NCI-H1092 treated with DMSO at 0.1 percent for 48 hours (cell line): ENCODE data around the gene PIK3R2.
"Not testable (repeated sequence)": the region's sequence is repeated elsewhere in the genome, so short reads cannot be mapped to it uniquely, and the experiment has no call there.

Experiments
- DNase-seq: peaks from one replicate; lab custom pipeline; 2025; lab: John Stamatoyannopoulos, UW

The PIK3R2 gene

DNA sequence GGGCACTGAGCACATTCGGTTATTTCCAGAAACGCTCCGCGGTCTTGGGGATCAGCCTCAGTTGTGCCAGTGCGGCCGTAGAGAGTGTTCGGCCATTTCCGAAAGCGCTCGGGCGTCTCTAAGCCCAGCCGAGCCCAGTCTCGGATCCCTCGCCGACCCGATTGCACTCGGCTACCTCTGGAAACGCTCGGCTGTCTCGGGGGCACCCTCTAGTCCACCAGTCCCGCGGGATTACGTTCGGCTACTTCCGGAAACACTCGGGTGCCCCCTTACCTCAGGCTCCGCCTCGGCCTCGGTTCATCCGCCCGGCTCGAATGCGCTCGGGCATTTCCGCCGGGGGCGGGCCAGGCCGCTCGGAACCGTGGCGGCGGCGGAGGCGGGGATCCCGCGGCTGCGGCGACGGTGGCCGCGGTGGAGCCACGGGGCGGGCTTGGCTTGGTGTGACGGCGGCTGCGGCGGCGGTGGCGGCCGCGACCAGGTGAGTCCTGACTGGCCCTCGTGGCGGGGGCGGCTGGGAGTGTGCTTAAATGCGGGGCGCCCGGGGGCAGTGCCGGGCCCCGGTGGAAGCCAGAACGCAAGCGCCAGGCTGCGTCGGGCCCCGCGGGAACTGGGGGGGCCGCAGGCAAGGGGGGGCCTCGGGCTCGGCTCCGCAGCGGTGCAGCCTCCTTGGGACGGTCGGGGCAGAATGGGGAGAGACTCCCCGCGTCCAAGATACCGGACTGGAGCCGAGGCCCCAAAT is at the start of gene PIK3R2:
Gene PIK3R2, plus strand, starts transcription at position 347 of the 739 bp plus-strand sequence. CDS start 2,717 bp downstream, outside the sequence.
- peak; percentile 98 for DNase-seq

DNA sequence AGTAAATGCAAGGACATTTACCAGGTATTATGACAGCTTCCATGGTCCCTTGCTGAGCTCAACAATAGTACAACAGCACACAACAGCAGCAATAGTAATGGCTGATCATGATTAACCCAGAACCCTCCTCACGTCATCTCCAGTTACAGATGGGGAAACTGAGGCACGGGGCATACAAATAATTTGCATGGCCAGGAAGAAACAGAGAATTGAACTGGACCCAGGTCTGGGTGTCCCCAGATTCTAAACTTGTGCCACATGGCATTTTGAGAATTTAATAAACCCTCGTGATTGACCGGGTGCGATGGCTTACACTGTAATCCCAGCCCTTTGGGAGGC is 48.2 kb upstream of the PIK3R2 start:
- DNase-seq: no peak

DNA sequence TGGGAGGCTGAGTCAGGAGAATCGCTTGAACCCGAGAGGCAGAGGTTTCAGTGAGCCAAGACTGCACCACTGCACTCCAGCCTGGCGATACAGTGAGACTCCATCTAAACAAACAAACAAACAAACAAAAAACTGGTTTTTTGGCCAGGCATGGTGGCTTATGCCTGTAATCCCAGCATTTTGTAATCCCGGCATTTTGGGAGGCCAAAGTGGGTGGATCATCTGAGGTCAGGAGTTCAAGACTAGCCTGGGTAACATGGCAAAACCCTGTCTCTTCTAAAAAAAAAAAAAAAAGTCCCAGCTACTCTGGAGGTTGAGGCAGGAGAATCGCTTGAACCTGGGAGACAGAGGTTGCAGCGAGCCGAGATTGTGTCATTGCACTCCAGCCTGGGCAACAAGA is 47.7 kb upstream of the PIK3R2 start:
- DNase-seq: not testable (repeated sequence)

DNA sequence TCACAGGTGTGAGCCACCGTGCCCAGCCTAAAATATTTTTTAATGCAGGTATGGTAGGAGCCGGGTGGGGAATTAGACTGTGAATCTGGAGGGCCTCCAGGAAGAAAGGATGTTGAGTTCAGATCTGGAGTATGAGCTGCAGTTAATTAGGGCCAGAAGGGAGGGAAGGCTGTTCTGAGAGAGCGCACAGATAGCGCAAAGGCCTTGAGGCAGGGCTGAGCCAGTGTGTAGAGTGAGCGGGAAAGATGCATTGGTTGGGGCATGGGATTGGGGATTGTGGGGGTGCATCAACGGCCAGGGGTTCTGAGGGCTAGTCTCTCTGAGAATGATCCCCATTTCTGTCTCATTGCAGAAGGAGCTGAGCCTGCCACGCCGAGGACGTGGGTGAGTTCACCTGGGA is 45.7 kb upstream of the PIK3R2 start:
- no peak for DNase-seq

DNA sequence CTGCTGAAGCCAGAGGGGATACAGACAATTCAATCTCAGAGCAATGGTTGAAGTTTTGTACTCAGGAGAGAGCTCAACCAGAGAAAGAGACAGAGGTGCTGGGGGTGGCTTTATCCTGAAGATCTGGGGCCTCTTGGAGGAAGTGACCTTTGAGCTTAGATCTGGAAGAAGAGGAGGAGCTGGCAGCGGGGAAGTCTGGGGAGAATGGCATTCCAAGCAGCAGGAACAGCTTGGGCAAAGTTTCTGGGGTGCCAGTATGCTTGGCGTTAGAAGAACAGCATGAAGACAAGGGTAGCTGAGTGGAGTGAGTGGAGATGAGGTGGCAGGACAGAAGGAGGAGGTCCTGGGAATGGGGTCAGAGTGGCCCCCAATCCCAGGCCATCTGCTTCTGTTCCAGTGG is 44.1 kb upstream of the PIK3R2 start:
- no peak for DNase-seq

DNA sequence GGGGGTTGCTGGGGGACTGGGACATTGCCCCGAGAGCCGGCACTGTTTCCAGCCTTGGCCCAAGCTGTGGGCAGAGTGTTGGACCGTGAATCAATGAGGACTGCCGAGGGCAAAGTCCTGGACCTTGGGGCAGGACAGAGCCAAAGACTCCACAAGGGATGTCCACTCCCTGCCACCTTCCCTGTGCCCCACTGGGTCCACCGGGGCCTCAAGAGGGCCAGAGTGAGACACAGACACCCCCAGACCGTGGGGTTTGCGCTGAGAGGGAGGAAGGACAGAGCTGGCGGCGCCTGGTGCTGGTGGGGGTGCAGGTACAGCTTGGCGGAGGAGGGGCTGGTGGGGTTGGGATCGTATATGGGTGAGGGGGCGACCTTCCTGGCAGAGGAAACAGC is 43.6 kb upstream of the PIK3R2 start:
- DNase-seq: no peak

DNA sequence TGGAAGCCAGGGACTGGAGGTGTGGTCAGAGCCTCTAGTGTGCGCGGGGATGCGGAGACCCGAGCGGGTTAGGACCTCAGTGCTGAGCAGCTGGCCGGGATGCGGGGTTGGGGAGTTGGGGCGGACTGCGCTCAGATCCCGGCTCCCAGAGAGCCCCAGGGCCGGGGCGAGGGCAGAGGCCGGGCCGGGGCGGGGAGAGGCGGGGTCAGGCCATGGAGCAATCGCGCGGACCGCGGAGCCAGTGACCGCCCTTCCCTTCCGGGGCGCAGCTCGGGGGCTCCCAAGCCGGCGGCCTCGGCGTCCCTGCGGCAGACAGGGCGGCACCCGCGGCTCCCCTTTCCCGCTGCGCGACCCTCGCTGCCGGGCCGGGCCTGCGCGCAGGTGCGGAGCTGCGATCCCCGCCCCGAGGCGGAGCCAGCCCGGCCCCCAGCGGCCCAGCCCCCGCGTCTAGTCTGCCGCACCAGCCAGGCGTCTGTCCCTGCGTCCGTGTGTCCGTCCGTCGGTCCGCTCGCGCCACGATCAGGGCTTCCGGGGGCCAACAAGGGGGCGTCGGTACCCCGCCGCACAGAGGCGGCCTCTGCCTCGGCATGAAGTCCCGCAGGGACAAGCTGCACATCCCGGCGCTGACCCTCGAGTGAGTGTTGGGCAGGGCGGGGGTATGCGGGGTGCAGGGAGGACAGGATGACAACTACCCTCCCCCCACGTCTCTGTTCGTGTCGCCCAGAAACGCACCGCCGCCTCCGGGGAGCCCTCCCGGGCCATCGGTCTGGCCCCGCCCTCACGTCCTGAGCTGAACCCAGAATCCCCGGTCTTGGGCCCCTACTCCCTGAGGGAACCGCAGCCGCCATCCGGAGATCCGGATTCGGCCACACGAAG is 43.0 kb upstream of the PIK3R2 start:
- DNase-seq: no peak

DNA sequence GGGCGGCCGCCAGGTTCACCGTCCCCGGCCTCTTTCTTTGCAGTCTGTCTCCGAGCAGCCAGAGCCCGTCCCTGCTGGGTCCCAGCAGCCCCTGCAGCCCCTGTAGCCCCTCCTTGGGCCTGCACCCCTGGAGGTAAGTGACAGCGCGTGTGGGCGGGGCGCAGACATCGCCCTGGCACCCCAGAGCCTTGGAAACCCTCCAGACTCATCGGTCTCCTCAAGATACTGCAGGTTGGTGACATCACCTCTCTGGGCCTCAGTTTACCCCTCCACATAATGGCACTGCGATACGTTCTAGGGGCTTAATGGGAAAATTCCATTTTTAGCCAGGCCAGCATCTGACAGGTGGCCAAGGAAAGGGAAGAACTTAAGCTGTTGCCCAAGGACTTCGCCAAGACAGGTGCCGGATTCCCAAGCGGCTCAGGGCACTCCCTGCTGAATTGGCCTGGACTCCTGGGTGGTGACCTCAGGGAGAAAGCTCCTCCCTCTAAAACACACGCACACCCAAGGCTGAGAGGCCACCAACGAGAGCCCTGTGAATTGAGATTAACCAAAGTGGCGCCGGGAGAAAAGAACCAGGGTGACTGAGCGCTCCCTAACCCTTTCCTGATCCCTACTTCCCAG is 42.2 kb upstream of the PIK3R2 start:
- DNase-seq: no peak

DNA sequence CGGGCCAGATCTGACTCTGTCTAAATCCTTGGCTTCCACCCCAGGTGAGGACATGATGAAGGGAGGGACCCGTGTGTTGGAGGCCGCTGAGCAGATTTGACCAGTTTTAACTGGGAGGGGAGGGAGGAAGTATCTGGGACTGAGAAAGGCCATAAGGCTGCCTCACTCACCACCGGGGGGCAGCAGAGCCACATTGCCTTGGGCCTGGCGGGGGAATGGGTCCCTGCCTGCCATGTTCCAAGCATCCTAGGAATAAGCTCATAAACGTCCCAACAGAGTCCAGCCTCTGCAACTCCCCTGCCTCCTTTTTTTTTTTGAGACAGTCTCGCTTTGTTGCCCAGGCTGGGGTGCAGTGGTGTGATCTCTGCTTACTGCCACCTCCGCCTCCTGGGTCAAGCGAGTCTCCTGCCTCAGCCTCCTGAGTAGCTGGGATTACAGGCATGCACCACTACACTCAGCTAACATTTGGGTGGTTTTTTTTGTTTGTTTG is 39.9 kb upstream of the PIK3R2 start:
- peak; percentile 42 for DNase-seq

DNA sequence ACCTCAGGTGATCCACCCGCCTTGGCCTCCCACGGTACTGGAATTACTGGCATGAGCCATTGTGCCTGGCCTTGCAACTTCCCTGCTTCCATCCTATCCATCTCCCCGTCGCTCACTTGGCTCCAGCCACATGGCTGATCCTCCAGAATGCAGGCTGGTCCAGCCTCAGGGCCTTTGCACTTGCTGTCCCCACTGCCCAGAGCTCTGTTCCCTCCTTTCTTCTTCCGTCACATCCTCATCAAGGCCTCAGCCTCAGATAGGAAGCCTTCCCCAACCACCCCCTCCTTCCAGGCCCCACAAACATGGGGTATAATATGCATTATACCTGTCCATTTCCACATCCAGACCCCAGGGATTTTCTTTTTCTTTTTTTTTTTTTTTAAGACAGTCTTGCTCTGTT is 39.1 kb upstream of the PIK3R2 start:
- DNase-seq: no peak

DNA sequence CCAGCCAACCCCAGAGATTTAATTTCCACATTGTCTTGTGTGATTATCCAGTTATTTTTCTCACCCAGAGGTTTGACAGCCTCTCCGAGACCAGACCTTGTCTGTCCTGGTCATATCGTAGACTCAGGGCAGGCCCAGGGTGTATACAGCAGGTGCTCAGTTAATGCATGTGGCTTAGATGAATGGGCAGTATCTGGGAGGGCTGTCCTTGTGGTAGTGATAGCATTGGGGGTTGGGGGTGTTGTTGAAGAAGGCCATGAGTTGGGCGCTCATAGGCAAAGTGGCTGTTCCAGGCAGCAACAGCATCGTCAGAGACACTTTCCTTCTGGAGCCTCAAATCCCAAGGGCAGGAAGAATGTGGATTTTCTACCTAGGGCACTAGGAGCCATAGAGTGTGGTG is 38.5 kb upstream of the PIK3R2 start:
- DNase-seq: no peak

DNA sequence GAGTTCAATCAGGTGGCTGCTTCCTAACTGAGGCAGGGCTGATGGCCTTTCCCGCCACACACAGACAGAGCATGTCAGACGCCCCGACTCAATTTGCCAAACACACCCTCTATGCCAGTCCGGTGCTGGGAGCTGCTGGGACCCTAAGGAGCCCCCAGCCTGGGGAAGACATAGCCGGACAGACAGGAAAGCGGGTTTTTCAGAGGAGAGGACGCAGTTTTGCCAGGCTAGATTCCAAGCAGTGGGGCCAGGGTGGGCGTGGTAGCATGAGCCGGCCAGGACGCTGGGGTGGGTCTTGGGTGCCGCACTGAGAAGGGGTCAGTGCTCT is 35.6 kb upstream of the PIK3R2 start:
- DNase-seq: no peak

DNA sequence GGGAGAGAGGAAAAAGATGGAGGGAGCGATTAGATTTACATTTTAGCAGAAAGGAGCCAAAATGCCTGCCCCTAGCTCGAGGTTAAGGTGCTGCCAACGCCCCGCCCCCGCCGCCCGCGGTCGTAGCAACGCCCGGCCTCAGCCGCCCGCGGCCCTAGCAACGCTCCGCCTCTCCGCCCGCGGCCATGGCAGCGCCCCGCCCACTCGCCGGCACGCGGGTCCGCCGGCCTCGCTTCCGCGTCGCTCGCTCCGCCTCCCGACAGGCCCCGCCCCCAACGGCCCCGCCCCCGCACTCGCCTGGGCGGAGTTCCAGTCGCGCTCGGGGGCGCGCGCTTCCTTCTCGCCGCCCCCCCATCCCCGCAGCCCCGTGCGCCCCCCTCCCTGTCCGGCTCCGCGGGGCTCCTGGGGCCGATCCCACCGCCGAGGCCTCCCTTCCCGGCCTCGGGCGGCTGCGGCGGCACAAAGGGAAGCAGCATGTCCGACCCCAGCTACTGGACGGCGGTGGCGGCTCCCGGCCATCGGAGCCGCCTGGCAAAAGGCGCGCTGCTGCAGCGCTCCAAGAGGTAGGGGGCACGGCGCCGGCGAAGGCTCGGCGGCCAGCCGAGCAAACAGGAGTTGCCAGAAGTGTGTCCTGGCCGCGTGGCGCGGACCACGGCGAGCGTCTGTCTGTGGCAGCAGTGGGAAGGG is 35.1 kb upstream of the PIK3R2 start:
- peak; percentile 85 for DNase-seq

DNA sequence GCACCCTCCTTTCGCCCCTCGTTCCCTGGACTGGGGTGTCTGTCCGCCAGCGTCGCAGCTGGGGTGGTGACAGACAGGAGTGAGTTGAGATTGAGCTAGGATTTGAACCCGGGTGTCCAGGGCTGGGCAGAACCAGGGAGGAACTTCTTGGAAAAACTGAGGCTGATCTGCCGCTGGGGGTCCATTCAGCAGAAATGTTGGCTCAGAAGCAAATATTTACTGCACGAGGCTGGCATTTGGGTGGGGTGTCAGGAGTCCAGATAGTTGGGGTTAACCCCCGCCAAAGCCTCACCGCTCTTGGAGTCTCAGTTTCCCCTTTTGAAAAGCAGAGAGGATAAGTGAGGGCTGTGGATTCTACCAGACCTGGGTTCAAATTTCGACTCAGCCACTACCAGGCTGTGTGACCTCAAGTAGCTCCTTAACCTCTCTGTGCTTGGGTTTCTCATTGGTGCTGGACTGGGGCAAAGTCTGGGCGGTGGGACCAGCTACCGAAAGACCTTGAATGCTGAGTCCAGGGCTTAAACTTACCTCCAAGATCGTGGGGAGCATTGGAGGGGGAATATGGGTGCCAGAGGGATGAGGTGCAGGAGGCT is 34.4 kb upstream of the PIK3R2 start:
- DNase-seq: no peak

DNA sequence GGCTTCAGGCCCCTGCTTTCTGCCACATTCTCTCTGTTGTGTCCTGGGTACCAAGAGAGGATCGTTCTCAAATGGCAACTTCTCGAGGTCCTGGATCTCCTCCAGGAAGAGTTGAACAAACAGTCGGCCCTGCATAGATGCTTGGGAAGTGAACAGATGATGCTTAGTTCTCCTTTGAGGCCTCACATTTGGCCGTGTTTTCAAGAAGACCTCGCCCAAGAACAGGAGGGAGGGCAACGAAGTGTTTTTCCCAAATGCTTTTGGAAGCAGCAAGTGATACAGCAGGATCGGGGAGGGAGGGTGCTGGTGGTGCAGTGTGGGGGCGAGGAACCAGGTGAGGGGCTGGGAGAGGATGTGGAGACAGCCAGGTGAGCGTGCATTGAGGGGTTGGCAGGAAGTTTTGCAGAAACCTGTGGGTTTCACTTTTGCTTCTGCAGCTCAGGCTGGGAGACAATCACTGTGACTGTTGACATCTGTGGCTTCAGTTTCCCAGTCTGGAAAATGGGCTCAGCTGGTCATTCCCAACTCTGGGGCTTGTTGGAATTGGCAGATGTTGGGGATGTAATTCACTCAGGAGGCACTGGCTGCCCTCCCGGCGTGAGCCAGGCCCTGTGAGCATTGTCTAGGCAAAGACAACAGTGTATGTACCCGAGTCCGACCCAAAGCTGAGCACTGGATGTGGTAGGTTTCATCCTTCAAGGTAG is 33.8 kb upstream of the PIK3R2 start:
- no peak for DNase-seq

DNA sequence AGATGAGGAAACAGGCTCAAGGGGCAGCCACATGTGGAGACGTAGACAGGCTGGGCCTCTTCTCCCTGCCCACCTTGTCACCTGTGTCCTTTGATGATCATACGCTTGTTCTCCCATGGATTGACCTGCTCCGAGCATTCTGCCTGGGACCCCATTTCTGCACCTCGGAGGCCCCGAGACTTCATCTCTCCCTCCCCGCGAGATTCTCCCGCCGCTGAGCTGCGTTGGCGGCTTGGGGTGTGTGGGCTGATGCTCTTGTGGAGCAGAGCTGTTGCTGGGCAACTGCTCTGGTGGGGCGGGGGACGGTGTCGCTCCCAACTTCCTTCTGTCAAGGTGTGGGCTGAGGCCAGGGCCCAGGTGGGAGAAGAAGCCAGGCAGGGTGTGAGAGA is 33.3 kb upstream of the PIK3R2 start:
- DNase-seq: no peak

DNA sequence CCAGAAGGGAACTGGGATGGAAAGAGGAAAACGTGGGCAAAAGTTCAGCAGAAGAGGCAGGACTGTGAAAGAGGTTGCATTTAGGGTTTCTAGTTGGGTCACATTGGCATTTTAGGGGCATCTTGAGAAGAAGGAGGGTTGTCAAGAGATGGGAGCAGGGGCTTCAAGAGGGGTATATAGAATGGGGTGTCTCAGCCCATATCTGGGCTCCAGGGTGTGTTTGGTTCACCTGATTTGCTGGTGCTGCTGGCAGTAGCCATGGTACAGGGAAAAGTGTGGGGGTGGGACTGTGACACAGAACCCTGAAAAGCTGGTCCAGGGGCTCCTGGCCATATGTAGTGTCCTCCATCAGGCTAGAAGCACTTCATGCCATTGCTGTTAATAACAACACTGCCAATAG is 32.8 kb upstream of the PIK3R2 start:
- no peak for DNase-seq

DNA sequence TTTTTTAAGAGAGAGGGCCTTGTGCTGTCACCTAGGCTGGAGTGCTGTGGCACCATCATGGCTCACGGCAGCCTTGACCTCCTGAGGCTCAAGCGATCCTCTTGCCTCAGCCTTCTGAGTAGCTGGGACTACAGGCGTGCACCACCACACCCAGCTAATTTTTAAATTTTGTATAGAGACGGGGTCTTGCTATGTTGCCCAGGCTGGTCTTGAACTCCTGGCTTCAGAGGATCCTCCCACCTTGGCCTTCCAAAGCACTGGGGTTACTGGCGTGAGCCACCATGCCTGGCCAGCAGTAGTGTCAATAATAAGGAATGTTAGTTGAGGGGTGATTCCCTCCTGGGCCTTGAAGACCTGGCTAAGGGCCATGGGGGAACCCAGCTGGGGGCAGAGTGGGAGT is 31.8 kb upstream of the PIK3R2 start:
- DNase-seq: no peak

DNA sequence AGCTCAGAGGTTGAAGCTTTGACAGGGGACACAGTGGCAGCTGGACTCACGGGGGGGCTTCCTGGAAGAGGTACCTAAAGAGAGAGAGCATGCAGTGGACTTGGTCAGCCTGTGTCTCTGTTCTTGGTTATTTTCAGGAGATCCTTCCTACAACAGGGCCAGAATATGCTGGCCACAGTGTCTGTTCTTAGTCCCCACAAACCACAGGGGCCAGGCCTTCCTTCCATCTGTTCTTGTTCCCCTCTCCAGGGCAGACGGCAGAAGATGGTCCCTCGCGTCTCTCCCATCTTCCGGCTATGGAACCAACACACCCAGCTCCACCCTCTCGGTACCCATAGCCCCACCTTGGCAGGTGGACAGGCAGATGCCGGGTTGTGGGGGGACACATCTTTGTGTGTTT is 30.5 kb upstream of the PIK3R2 start:
- no peak for DNase-seq

DNA sequence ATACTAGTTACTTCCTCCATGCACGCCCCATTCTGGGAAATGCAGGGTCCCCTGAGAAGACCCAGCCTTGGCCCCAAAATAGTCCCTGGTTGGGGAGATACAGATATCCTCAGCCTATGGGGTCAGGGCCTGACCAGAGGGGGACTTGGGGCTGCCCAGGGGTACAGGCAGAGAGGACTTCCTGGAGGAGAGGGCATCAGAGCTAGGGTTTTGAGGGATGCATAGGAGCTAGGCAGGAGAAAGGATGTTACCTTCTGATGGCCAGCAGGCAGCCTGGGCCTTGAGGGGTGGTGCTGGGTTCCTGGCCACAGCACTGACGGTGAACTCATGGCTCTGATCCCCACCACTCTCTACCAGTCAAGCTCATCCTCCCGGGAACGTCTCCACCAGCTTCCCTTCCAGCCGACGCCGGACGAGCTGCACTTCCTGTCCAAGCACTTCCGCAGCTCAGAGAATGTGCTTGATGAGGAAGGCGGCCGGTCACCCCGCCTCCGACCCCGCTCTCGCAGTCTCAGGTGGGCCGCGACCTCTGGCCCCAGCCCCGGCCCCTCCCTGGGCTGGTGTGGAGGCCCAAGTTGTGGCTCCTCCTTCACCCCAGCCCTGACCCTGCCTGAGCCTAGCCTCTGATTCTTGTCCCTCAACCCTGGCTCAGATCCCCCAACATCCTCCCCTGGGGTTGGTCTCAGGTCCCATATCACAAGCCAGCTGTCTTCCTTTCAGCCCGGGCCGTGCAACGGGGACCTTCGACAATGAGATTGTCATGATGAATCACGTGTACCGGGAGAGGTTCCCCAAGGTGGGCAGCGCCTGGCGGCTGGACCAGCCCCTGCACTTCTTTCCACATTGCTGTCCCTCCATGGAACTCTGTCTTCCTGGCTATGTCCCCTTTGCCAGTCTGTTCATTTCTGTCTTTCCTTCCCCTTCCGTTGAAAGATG is 29.8 kb upstream of the PIK3R2 start:
- DNase-seq: no peak
